Panc1 (cell line): ENCODE measurements around the gene ANK3. TPM values are rescaled to one million over a fixed set of nuclear protein-coding genes. Genes with fewer than 3 reads are reported as not detected.

Experiments
- ATAC-seq: fragments of 200-7000 bp; cut with Tn5 transposase; 2 replicates; pipeline ENCODE4 v1.9.1; 2020; ENCODE audit warnings: mild to moderate bottlenecking, moderate library complexity
- BruUV-seq: library from RNA; stranded (reverse); fragments of 400-500 nt; replicated peaks from 2 replicates; lab custom pipeline; 2021; lab: Mats Ljungman, UMichigan
- CTCF ChIA-PET: fragments of 300-600 bp; sonication (Branson Sonifier 250); formaldehyde crosslinking; loops from one replicate; lab custom pipeline; 2022; ENCODE audit warnings: antibody characterized with exemption; lab: Charles Lee
- POLR2A ChIA-PET: fragments of 300-600 bp; sonication (Branson Sonifier 250); formaldehyde crosslinking; loops from one replicate; lab custom pipeline; 2022; ENCODE audit warnings: antibody characterized with exemption; lab: Charles Lee
- DNase-seq: peaks from one replicate; pipeline ENCODE4 v3.0.0-alpha.2; 2010; ENCODE audit warnings: low read depth, low spot score
- H3K27ac ChIP-seq: 2 replicates; pipeline ENCODE4 v1.5.1; 2011; ENCODE audit warnings: mild to moderate bottlenecking, low read length, inconsistent platforms
- H3K27me3 ChIP-seq: fragments of 200-500 bp; sonication (Bioruptor generic); 2 replicates; pipeline ENCODE4 v1.6.0; 2014; ENCODE audit warnings: low read length, inconsistent platforms; ENCODE audit not compliant: control insufficient read depth, insufficient read depth
- H3K36me3 ChIP-seq: fragments of 200-500 bp; sonication (Bioruptor generic); 2 replicates; pipeline ENCODE4 v1.5.1; 2014; ENCODE audit warnings: inconsistent platforms, mild to moderate bottlenecking, low read length, moderate library complexity; ENCODE audit not compliant: control insufficient read depth, insufficient read depth
- H3K4me1 ChIP-seq: 2 replicates; pipeline ENCODE4 v1.5.1; 2011; ENCODE audit warnings: inconsistent platforms, mild to moderate bottlenecking, low read length, moderate library complexity; ENCODE audit not compliant: control insufficient read depth, insufficient read depth
- H3K4me3 ChIP-seq, 2 experiments: 2 replicates each; pipeline ENCODE4 v1.5.1; 2011 to 2012; ENCODE audit warnings: low read depth in 2 of 2, low read length in 2 of 2, mild to moderate bottlenecking in 2 of 2, inconsistent platforms in 1 of 2, moderate library complexity in 1 of 2
- H3K9me3 ChIP-seq: fragments of 200-500 bp; sonication (Bioruptor generic); 2 replicates; pipeline ENCODE4 v1.5.1; 2014; ENCODE audit warnings: low read depth, mild to moderate bottlenecking, inconsistent platforms, low read length, moderate library complexity; ENCODE audit not compliant: control insufficient read depth, insufficient read depth
- CTCF ChIP-seq: fragments of 450-650 bp; IDR thresholded peaks from 2 replicates; pipeline ENCODE4 v1.5.1; 2017; ENCODE audit warnings: mild to moderate bottlenecking
- POLR2AphosphoS5 ChIP-seq: IDR thresholded peaks from 2 replicates; pipeline ENCODE4 v1.6.1; 2012; ENCODE audit warnings: mild to moderate bottlenecking, low read depth, low read length, moderate library complexity
- REST ChIP-seq, 2 experiments: IDR thresholded peaks; 2 replicates each; pipeline ENCODE4 v1.6.1; 2011 to 2012; ENCODE audit warnings: low read depth in 2 of 2, control low read depth in 1 of 2, low read length in 1 of 2, mild to moderate bottlenecking in 1 of 2, moderate library complexity in 1 of 2; ENCODE audit not compliant: insufficient read depth in 1 of 2
- SIN3A ChIP-seq: IDR thresholded peaks from 2 replicates; pipeline ENCODE4 v1.6.1; 2012; ENCODE audit warnings: low read depth, mild to moderate bottlenecking, low read length, moderate library complexity, borderline replicate concordance; ENCODE audit not compliant: insufficient read depth
- TCF7L2 ChIP-seq: IDR thresholded peaks from 2 replicates; pipeline ENCODE4 v1.6.1; 2011; ENCODE audit warnings: mild to moderate bottlenecking, low read depth, low read length, inconsistent platforms
- in situ Hi-C: cut with HindIII; loops from 2 replicates; pipeline ENCODE4 v1.10.0; 2016; ENCODE audit warnings: low sequenced_read_pairs, low pct_unique_long_range_greater_than_20kb
- intact Hi-C: fragments of 100-400 bp; cut with micrococcal nuclease; formaldehyde crosslinking; loops from one replicate; pipeline ENCODE4 v1.10.0; 2022; ENCODE audit not compliant: unreplicated experiment
- total RNA-seq: library from RNA; stranded (reverse); gene quantifications from one replicate; pipeline ENCODE4 v1.2.1, GENCODE V29; 2021; ENCODE audit not compliant: unreplicated experiment

Gene ANK3
- total RNA-seq, 1 experiment from 2014 or later, result 2.5 TPM

GRCh38 chr10:60405172-60405571 is 15.5 kb upstream of the ANK3 start:
- intact Hi-C loops (no loop called here), in situ Hi-C loops (no loop called here)
- H3K9me3 ChIP-seq, result no peaks in the 10 kb centered on the region
- ChIA-PET POLR2A (no interaction called here), CTCF (no interaction called here)
- no peaks in the 10 kb centered on the region for H3K27me3 ChIP-seq
- DNase-seq (no peak), ATAC-seq (no peak)
- H3K36me3 ChIP-seq, result no peaks in the 10 kb centered on the region
- no peak overlapping the region for H3K27ac ChIP-seq
- TF ChIP-seq SIN3A, result no peak
- TF ChIP-seq REST (IDR thresholded peaks at IDR 0.05; ENCODE audit: insufficient read depth in 1 of 2, low read depth in 2 of 2, low read length in 1 of 2), result no peak
- TF ChIP-seq POLR2AphosphoS5, result no peak
- TF ChIP-seq CTCF, result no peak
- no peak for TF ChIP-seq TCF7L2
- H3K4me1 ChIP-seq, result no peaks in the 10 kb centered on the region
- BruUV-seq, result no TSS peak
- no peak overlapping the region for H3K4me3 ChIP-seq

GRCh38 chr10:60403168-60403873 is 13.6 kb upstream of the ANK3 start:
- H3K27ac ChIP-seq, result no peak overlapping the region
- intact Hi-C loops (no loop called here), in situ Hi-C loops (no loop called here)
- ChIA-PET CTCF (no interaction called here), POLR2A (no interaction called here)
- no peaks in the 10 kb centered on the region for H3K27me3 ChIP-seq
- ATAC-seq, result no peak
- no peak for TF ChIP-seq CTCF
- TF ChIP-seq SIN3A, result no peak
- no peak for TF ChIP-seq TCF7L2
- TF ChIP-seq POLR2AphosphoS5, result no peak
- TF ChIP-seq REST (IDR thresholded peaks at IDR 0.05; ENCODE audit: insufficient read depth in 1 of 2, low read depth in 2 of 2, low read length in 1 of 2), result no peak
- DNase-seq, result no peak
- BruUV-seq, result no TSS peak
- H3K4me1 ChIP-seq, result no peaks in the 10 kb centered on the region
- no peak overlapping the region for H3K4me3 ChIP-seq
- no peaks in the 10 kb centered on the region for H3K9me3 ChIP-seq
- no peaks in the 10 kb centered on the region for H3K36me3 ChIP-seq
